GM23338 (cell line): ENCODE measurements around the gene PCP2. TPM values are rescaled to one million over a fixed set of nuclear protein-coding genes. Genes with fewer than 3 reads are reported as not detected.

Source experiments
- ATAC-seq: fragments of 200-7000 bp; cut with Tn5 transposase; 3 replicates; pipeline ENCODE4 v1.9.1; 2020
- DNase-seq: peaks from one replicate; pipeline ENCODE4 v3.0.0-alpha.2; 2015; ENCODE audit warnings: low spot score
- H2AFZ ChIP-seq: fragments of 200-600 bp; sonication (generic); 2 replicates; pipeline ENCODE4 v1.8.0; 2016; ENCODE audit warnings: antibody characterized with exemption, mild to moderate bottlenecking, moderate library complexity
- H3F3A ChIP-seq: fragments of 200-600 bp; sonication (generic); replicated peaks from 2 replicates; pipeline ENCODE4 v1.8.0; 2017; ENCODE audit warnings: antibody characterized with exemption, mixed run types, low read depth
- H3K27ac ChIP-seq: fragments of 200-600 bp; sonication (generic); 2 replicates; pipeline ENCODE4 v1.6.1; 2016; ENCODE audit warnings: low read depth
- H3K27me3 ChIP-seq: fragments of 200-600 bp; sonication (generic); 2 replicates; pipeline ENCODE4 v1.8.0; 2016; ENCODE audit warnings: mild to moderate bottlenecking, mixed run types, moderate library complexity; ENCODE audit not compliant: insufficient read depth
- H3K36me3 ChIP-seq: fragments of 200-600 bp; sonication (generic); 2 replicates; pipeline ENCODE4 v1.8.0; 2016; ENCODE audit warnings: mild to moderate bottlenecking; ENCODE audit not compliant: insufficient read depth
- H3K4me1 ChIP-seq: fragments of 200-600 bp; sonication (generic); 2 replicates; pipeline ENCODE4 v1.8.0; 2016; ENCODE audit warnings: mild to moderate bottlenecking, moderate library complexity; ENCODE audit not compliant: insufficient read depth
- H3K4me2 ChIP-seq: fragments of 200-600 bp; sonication (generic); 2 replicates; pipeline ENCODE4 v1.7.1; 2017; ENCODE audit warnings: mixed run types
- H3K4me3 ChIP-seq: fragments of 200-600 bp; sonication (generic); 2 replicates; pipeline ENCODE4 v1.6.1; 2016; ENCODE audit warnings: mixed run types
- H3K79me2 ChIP-seq: fragments of 200-600 bp; sonication (generic); replicated peaks from 2 replicates; pipeline ENCODE4 v1.8.0; 2017; ENCODE audit warnings: mild to moderate bottlenecking; ENCODE audit not compliant: insufficient read depth
- H3K9me2 ChIP-seq: fragments of 200-600 bp; sonication (generic); 2 replicates; pipeline ENCODE4 v1.8.0; 2017; ENCODE audit not compliant: insufficient read depth
- H4K20me1 ChIP-seq: fragments of 200-600 bp; sonication (generic); replicated peaks from 2 replicates; pipeline ENCODE4 v1.8.0; 2017; ENCODE audit warnings: mild to moderate bottlenecking; ENCODE audit not compliant: insufficient read depth
- H3K27ac Mint-ChIP-seq: 2 replicates; pipeline ENCODE4 v1.8.0; 2020; ENCODE audit warnings: inconsistent platforms, mild to moderate bottlenecking, moderate library complexity, mixed read lengths
- H3K27me3 Mint-ChIP-seq: 3 replicates; pipeline ENCODE4 v1.8.0; 2022; ENCODE audit warnings: low read depth, mild to moderate bottlenecking, moderate library complexity, mixed read lengths, inconsistent platforms; ENCODE audit not compliant: insufficient read depth, poor library complexity
- H3K36me3 Mint-ChIP-seq: 3 replicates; pipeline ENCODE4 v1.8.0; 2021; ENCODE audit warnings: low read depth, mild to moderate bottlenecking, inconsistent platforms, moderate library complexity, mixed read lengths
- H3K4me1 Mint-ChIP-seq: 3 replicates; pipeline ENCODE4 v1.8.0; 2020; ENCODE audit warnings: mild to moderate bottlenecking, inconsistent platforms, mixed read lengths
- H3K4me3 Mint-ChIP-seq: 3 replicates; pipeline ENCODE4 v1.8.0; 2021; ENCODE audit warnings: moderate library complexity, mild to moderate bottlenecking, inconsistent platforms, mixed read lengths
- H3K9me3 Mint-ChIP-seq: 3 replicates; pipeline ENCODE4 v1.8.0; 2020; ENCODE audit warnings: moderate library complexity, mild to moderate bottlenecking, inconsistent platforms, mixed read lengths
- CTCF ChIP-seq, 2 experiments: fragments of 200-600 bp in 1 of 2; sonication (generic) in 1 of 2; conservative IDR thresholded peaks; 2 replicates each; pipeline versions ENCODE4 v1.5.1 to v1.6.1; 2016 to 2017; ENCODE audit warnings: antibody characterized with exemption in 2 of 2, low read depth in 2 of 2, mild to moderate bottlenecking in 2 of 2, moderate library complexity in 1 of 2
- ETS1 ChIP-seq: IDR thresholded peaks from 2 replicates; pipeline ENCODE4 v1.6.1; 2016; ENCODE audit warnings: antibody characterized with exemption
- EZH2phosphoT487 ChIP-seq: fragments of 200-600 bp; sonication (generic); IDR thresholded peaks from one replicate; pipeline ENCODE4 v1.8.1; 2018; ENCODE audit warnings: antibody characterized with exemption; ENCODE audit not compliant: unreplicated experiment
- JUNB ChIP-seq: IDR thresholded peaks from one replicate; pipeline ENCODE4 v1.6.1; 2016; ENCODE audit warnings: antibody characterized with exemption; ENCODE audit not compliant: unreplicated experiment
- POLR2AphosphoS5 ChIP-seq: IDR thresholded peaks from 2 replicates; pipeline ENCODE4 v1.6.1; 2016; ENCODE audit warnings: antibody characterized with exemption, low read depth
- REST ChIP-seq: IDR thresholded peaks from one replicate; pipeline ENCODE4 v1.6.1; 2018; ENCODE audit warnings: antibody characterized with exemption; ENCODE audit not compliant: unreplicated experiment
- ZNF114 ChIP-seq: fragments of 250-450 bp; sonication (Bioruptor Pico); IDR thresholded peaks from 2 replicates; pipeline ENCODE4 v1.5.0; 2020; ENCODE audit warnings: mild to moderate bottlenecking, moderate library complexity
- ZNF331 ChIP-seq: fragments of 250-450 bp; sonication (Bioruptor Pico); IDR thresholded peaks from 2 replicates; pipeline ENCODE4 v1.5.0; 2020; ENCODE audit warnings: low read depth, mild to moderate bottlenecking, moderate library complexity
- polyA plus RNA-seq: library from polyadenylated mRNA; unstranded; fragments of >200 nt; fragmentation: Nextera tagmentation; extraction: Ambion mirVana; gene quantifications from 2 replicates; pipeline ENCODE4 v1.2.1, GENCODE V29; 2016
- total RNA-seq: library from RNA; depleted of rRNA; stranded (reverse); fragments of >200 nt; shearing (Covaris generic); gene quantifications from 2 replicates; pipeline ENCODE4 v1.2.3, GENCODE V29; 2014

PCP2 gene
- total and polyA plus RNA-seq, 2 experiments from 2014 or later: not detected

GRCh38 chr19:7607874-7608560 lies 25.5 kb downstream of the PCP2 start:
- no peak overlapping the region for H3K4me3 Mint-ChIP-seq
- H3K36me3 Mint-ChIP-seq: peaks cover 21% of the 10 kb centered on the region
- peaks cover 14% of the 10 kb centered on the region for H3K27me3 Mint-ChIP-seq
- H4K20me1 ChIP-seq: peaks cover 13% of the 10 kb centered on the region
- no peak overlapping the region for H3K27ac ChIP-seq
- no peaks in the 10 kb centered on the region for H3K9me2 ChIP-seq
- no peak for TF ChIP-seq JUNB
- TF ChIP-seq CTCF (conservative IDR thresholded peaks at IDR 0.05; ENCODE audit: low read depth in 2 of 2): no peak
- no peak for TF ChIP-seq ZNF331
- TF ChIP-seq ETS1: no peak
- no peak for TF ChIP-seq POLR2AphosphoS5
- TF ChIP-seq EZH2phosphoT487: no peak
- no peak for TF ChIP-seq REST
- no peak for TF ChIP-seq ZNF114 (CRISPR knock-in tag)
- no peak overlapping the region for H3K4me3 ChIP-seq
- H3K27me3 ChIP-seq: no peaks in the 10 kb centered on the region
- no peaks in the 10 kb centered on the region; the same call in 1 of the 2 replicates for H3K36me3 ChIP-seq
- no peak overlapping the region for H3K27ac Mint-ChIP-seq
- DNase-seq (no peak), ATAC-seq (no peak)
- H3K4me1 ChIP-seq: no peaks in the 10 kb centered on the region
- H3K79me2 ChIP-seq: peaks cover 3% of the 10 kb centered on the region; the same call in 1 of the 2 replicates
- H2AFZ ChIP-seq: no peak overlapping the region
- H3K9me3 Mint-ChIP-seq: peaks cover 3% of the 10 kb centered on the region; the same call in 2 of the 3 replicates
- H3K4me2 ChIP-seq: no peak overlapping the region
- no peaks in the 10 kb centered on the region for H3F3A ChIP-seq
- H3K4me1 Mint-ChIP-seq: peaks cover 6% of the 10 kb centered on the region
